HG02943 (cell line): Measurements from ENCODE around the gene TBXAS1.

Experiments used
- ATAC-seq: cut with Tn5 transposase; IDR thresholded peaks from one replicate; pipeline ENCODE4 v1.9.1; 2021; ENCODE audit warnings: mild to moderate bottlenecking, low read depth, moderate library complexity; ENCODE audit not compliant: unreplicated experiment

The TBXAS1 gene

GRCh38 chr7:140014123-140014522 is 185.1 kb downstream of the TBXAS1 start:
- ATAC-seq = no peak

DNA sequence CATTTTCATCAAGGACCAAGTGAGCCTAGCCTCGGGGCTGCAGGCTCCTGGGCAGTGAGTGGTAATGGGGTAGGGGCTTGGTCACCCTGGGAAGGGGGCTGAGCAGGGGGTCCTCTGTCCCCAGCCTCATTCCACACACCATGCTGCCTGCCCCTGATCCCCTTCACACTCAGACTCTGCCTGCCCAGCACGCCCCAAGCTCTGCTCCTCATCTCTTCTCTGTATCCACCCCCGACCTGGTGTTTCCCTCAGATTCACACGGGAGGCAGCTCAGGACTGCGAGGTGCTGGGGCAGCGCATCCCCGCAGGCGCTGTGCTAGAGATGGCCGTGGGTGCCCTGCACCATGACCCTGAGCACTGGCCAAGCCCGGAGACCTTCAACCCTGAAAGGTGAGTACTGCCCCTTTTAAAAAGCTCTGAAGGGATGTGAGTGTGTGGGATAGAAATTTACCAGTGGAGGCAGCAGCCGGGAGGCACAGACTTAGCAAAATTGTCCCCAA is 186.5 kb downstream of the TBXAS1 start:
- ATAC-seq = no peak

DNA sequence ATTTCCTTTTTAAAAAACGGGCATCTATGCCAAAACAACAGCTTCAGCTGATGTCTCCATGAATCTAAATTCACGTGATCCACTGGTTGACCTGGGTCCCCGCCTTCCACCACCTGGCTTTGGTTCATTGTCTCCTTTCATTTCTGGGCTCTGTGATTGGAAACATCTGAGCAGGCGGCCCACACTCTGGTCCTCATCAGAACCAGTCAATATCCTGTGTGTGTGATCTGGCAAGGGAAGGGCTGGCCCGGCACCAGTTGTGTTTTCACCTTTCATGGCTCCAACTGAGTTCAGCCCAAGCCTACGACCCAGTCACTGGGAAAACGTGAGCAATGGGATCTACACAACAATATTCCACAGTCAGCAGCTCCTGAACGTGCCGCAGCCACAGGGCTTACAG is 187.5 kb downstream of the TBXAS1 start:
- no peak for ATAC-seq

GRCh38 chr7:140017034-140017433 is 188.0 kb downstream of the TBXAS1 start:
- ATAC-seq = no peak

DNA sequence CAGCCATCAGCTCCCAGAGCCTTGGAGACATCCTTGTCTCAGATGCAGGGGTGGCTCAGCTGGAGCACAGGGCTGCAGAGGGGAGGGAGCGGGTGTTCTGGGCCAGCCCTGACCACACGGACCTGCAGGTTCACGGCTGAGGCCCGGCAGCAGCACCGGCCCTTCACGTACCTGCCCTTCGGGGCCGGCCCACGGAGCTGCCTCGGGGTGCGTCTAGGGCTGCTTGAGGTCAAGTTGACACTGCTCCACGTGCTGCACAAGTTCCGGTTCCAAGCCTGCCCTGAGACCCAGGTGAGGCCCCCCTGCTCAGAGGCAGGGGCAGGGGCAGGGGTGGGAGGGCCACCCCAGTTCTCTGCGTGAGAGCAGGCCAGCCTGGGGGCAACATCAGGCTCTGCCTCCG is 188.5 kb downstream of the TBXAS1 start:
- ATAC-seq = no peak

DNA sequence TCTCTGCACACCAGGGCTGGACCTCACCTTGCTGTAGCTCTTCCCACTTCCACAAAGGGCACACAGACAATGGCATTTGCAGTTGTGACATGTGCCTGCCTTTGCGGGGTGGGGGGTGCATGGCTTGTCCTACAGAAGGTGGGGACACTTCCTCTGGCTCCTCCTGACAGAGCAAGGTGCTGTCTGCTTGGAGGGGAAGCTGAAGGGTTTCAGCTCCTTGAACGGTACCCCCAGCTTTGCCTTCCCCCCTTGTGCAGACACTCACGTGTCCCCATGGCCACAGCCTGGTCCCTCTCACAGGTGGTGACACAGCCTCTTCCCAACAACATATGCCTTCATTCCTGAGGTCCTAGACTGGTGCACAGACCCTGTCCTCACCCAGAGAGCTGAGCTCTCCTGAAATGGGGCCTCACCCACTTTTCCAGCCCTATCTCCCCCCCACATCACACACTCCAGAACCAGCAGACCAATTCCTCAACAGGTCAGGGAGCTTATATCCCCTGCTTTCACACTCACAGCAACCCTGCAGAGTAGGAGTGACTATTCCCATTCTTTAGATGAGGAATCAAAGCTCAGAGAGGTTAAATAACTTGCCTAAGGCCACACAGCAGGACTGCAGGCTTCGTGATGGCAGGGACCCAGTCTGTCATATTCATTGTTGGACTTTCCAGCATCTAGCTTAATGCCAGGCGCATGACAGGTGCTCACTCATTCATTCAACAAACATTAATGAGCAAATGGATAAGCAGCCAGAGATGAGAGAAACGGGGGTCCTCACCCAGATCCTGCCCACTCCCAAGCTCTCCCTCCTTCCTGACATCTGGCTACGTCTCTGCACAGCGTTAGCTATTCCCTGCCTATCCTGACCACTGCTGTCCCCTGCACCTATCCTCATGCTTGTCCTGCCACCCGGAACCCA is 189.3 kb downstream of the TBXAS1 start:
- no peak for ATAC-seq

DNA sequence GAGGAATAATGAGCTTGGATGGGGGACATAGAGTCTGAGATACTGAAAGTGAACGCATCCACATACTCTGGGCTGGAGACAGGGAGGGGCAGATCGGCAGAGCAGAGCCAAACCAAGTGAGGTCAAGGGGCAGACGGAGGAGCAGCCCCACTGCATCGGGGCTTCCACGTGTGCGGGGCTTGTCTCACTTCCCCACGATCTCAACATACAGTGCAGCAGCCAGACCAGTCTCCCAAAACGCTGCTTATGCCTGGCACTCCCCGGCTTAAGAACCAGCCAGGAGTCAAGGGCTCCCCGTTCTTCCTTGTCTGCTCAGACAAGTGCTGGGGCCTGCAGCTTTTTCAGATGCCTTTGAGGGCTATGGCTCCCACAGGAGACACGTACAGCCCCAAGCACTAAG is 190.1 kb downstream of the TBXAS1 start:
- no peak for ATAC-seq

GRCh38 chr7:140019606-140020005 is 190.5 kb downstream of the TBXAS1 start:
- ATAC-seq = no peak

DNA sequence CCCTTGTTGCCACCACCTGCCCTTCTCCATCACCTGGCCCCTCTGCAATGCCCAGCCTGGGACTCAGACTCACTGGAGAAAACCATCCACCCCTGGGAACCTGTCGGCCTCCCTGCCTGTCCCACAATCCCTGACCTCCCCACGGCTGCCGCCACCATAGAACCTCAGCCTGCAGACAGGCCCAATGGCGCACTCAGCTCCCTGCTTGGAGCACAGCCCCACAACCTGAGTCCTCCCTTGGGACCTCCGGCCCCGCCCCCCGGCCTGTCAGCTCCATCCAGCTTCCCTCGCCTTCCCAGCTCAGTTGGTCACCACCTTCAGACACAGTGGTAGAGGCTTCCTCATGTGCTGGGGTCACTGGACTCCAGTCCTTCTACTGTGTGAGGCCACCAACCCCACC is 192.5 kb downstream of the TBXAS1 start:
- no peak for ATAC-seq

- ATAC-seq = no peak
Observed at GRCh38 chr7:140022582-140023211, 193.6 kb downstream of the TBXAS1 start.

GRCh38 chr7:140023728-140024127 is 194.7 kb downstream of the TBXAS1 start:
- ATAC-seq = no peak

GRCh38 chr7:140024585-140024984 is 195.5 kb downstream of the TBXAS1 start:
- no peak for ATAC-seq

DNA sequence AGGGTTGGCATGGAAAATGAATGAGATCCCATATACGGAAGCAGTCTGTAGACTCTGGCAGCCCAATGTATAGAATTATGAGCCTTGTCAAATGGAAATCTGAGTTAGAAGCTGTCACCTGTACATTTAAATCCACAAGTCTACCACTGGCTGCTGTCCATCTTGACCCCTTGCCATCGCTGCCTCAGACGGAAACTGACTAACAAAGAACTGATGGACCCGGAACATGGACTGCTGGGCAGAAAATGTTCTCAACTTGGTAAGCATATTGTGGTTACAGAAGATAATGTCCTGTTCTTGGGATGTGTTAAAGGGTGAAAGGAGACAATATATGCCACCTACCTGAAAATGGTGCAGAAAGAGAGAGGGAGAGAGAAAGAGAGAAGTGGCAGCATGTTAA is 196.2 kb downstream of the TBXAS1 start:
- ATAC-seq = no peak

DNA sequence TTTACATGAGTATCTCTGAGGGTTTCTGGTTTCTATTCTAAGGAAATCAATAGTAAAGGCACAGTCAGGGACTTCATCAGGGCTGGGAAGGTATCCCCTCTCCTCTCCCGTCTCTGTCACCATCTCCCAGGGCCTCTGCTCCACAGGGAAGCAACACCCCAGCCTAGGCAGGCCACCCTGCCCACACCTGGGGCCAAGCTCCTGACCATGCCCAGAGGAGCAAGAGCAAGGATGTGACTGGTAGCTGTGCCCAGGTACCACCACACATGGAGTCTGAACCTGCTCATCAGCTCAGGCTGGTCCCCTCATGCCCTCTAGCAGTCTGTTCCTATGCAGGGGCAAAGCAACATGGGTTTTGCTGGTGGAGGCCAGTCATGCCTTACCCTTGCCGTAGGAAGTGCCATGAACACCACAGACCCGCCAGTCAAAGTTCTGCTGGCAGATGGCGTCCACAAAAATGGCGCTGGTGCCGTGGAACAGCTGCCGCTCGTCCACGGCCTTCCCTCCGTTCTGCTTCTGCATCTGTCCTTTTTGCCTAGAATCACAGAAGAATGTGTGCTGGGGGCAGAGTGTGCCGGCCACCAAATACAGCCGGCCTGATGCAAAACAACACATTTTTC is 196.9 kb downstream of the TBXAS1 start:
- ATAC-seq = no peak

DNA sequence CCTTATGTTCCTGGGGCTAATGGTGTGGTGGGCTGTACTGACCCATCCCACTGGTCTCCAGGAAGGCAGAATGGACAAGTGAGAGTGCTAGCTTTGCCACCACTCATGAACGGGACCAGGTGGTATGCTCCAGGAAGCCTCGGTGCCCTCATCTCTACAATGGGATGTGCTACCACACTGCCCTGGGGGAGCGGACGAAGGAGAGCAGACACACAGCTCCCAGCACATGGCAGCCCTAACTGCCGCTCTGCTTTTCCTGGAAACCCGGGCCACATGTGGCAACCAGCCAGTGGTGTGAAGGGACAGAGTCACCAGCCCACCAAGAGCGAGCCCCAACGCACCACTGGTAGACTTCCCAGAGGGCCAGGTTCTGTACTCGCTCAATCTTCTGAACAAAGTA is 197.9 kb downstream of the TBXAS1 start:
- no peak for ATAC-seq

DNA sequence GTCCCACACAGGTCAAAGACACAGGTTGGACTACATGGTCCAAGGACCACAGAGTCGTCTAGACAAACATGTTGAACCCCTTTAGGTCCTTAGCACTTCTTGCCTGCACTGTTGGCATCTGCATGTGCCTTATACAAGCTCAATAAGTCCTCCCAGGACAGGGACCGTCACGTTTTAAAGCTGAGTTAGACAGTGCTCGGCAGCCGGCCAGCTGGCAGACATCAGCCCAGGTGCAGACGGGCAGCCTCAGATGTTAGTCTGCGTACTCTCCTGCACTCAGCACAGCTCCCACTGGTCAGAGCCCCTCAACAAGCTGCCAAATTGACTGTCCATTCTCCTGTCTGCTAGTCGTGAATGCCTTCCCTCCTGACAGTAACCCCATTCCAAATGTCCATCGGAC is 198.8 kb downstream of the TBXAS1 start:
- ATAC-seq = no peak

- no peak for ATAC-seq
Observed at GRCh38 chr7:140028311-140028710, 199.2 kb downstream of the TBXAS1 start.

DNA sequence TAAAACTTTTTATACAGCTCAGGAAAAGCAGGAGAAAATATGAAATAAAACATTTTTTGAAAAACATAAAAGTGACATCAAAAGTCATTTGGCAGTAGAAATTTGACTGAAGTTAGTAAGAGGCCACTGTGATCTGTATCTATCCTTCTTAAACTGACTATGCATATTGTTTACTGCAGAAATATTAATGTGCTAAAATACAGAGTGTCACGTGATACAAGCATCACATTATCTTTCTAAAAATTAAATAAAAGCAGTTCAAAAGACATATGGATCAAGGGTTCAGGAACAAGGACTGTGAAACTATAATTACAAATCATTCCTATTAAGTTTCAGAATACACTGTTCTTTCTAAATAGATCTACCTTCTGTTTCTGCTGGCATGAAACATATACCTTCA is 200.0 kb downstream of the TBXAS1 start:
- ATAC-seq = no peak

DNA sequence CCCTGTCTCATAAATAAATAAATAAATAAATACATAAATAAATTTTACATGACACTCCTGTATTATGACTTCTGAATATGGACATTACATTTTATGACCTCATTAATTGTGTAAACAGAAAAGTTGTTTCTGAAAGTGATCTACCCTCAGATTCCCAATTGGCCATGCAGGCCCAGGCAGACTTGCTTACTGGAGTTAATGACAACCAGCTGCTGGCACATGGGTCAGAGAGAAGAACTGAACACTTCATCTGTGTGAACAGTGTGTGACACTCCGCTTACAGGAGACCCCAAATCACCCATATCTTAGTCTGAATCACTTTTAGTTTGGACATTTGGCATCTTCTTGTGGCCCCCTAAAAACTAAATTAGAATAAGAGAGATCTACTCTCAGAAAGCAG is 202.3 kb downstream of the TBXAS1 start:
- no peak for ATAC-seq

- no peak for ATAC-seq
Observed at GRCh38 chr7:140033036-140033435, 204.0 kb downstream of the TBXAS1 start.

DNA sequence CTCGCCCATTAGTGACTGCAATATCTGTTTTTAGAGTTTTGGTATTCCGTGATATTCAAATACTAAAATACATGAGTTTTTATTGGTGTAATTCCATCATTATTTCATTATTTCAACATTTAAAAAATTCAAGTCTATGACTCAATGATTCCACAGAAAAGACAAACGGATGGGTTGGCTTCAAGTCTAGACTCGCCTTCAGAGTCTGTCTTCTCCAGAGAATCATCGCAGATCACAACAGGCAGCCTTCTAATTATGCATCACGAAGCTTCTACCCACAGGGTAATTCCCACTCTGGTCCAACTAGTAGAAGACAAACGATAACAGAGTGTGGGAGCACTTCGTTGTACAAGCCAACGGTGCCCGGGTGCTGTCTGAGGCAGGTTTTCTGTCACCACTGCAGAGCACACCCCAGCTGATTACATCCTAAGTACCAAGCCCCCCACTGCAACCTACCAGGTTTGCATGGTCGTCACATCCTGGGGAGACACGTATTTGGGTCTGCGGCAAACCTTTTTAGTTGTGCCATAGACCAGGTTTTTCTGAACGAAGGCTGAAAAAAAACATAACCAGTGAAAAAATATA is 204.8 kb downstream of the TBXAS1 start:
- no peak for ATAC-seq
